ENCODE measurements around the gene SEPTIN1. TPM values are rescaled to one million over a fixed set of nuclear protein-coding genes. Genes with fewer than 3 reads are reported as not detected.

The SEPTIN1 gene
- total and polyA plus RNA-seq, 2 of the 13 experiments (the other 11 are each of a cell fraction or from before 2014, with no cell fraction given): 0.18 to 0.67 TPM

GRCh38 chr16:30372038-30372712 is 10.2 kb downstream of the SEPTIN1 start:
- no peaks in the 10 kb centered on the region for H3K36me3 ChIP-seq (replicated peaks in 1 of 2; ENCODE audit: control insufficient read depth in 1 of 2, insufficient read depth in 2 of 2, low read length in 2 of 2)
- H2AFZ ChIP-seq (ENCODE audit: low read length): peak overlapping the region; percentile 73
- DNase-seq (ENCODE audit: low spot score) (no peak), ATAC-seq (no peak), FAIRE-seq (no peak)
- in situ Hi-C loops (cut with HindIII; ENCODE audit: extremely low pct_ligation_motif_present, low pct_unique_long_range_greater_than_20kb): no loop called here
- peaks cover 20% of the 10 kb centered on the region; the same call in 1 of the 2 replicates for H4K20me1 ChIP-seq (ENCODE audit: insufficient read depth, low read length)
- peak overlapping the region; percentile 0; the same call in 1 of the 2 replicates for H3K9ac ChIP-seq (ENCODE audit: insufficient read depth, low read depth, low read length)
- no peak overlapping the region for H3K27ac ChIP-seq (ENCODE audit: extremely low read length, insufficient read depth, low read length)
- H3K79me2 ChIP-seq (ENCODE audit: insufficient read depth, low read length): peaks cover 25% of the 10 kb centered on the region
- H3K4me1 ChIP-seq (ENCODE audit: insufficient read depth, low read length): peaks cover 46% of the 10 kb centered on the region
- no peaks in the 10 kb centered on the region; a peak in 1 of 5 replicates for H3K27me3 ChIP-seq (ENCODE audit: control insufficient read depth in 1 of 2, insufficient read depth in 2 of 2, low read length in 2 of 2)
- peak overlapping the region in 1 of 3 experiments; percentile 74; a peak in 1 of 6 replicates for H3K4me3 ChIP-seq (replicated peaks in 1 of 3; ENCODE audit: insufficient read depth in 1 of 3, low read depth in 2 of 3, low read length in 3 of 3)
- TF ChIP-seq ZNF598 (CRISPR knock-in tag; IDR thresholded peaks at IDR 0.05; ENCODE audit: borderline replicate concordance) (no peak), ATAD3A (CRISPR knock-in tag; IDR thresholded peaks at IDR 0.05) (no peak), STAG1 (CRISPR knock-in tag; IDR thresholded peaks at IDR 0.05) (no peak), ZNF12 (CRISPR knock-in tag; IDR thresholded peaks at IDR 0.05) (no peak), MAFF (IDR thresholded peaks at IDR 0.05; ENCODE audit: low read depth, low read length) (no peak), HDAC1 (CRISPR knock-in tag; IDR thresholded peaks at IDR 0.05) (no peak), FLYWCH1 (CRISPR knock-in tag; IDR thresholded peaks at IDR 0.05) (no peak), ZNF766 (CRISPR knock-in tag; IDR thresholded peaks at IDR 0.05; ENCODE audit: borderline replicate concordance) (no peak), ATM (IDR thresholded peaks at IDR 0.05; ENCODE audit: borderline replicate concordance) (no peak), ZFP82 (CRISPR knock-in tag; IDR thresholded peaks at IDR 0.05; ENCODE audit: borderline replicate concordance) (no peak), ARID5B (CRISPR knock-in tag; IDR thresholded peaks at IDR 0.05) (no peak)
- intact Hi-C loops (cut with micrococcal nuclease; ENCODE audit: unreplicated experiment): no loop called here
- H3K9me3 ChIP-seq (ENCODE audit: low read length): no peaks in the 10 kb centered on the region
- peak overlapping the region; percentile 85 for H3K4me2 ChIP-seq (ENCODE audit: low read depth, low read length)
- POLR2A ChIA-PET: interaction anchor here (1.3 to 4.7 kb wide), 6 partner anchors 10 to 37 kb away, joined by 4 to 94 read pairs (median 18); partner anchors contain the start of genes CD2BP2, SEPTIN1, ZNF48 and ZNF771
- WGBS (ENCODE audit: low lambda C conversion rate): 46% methylated on average over 6 of the region's 6 CpGs
- BruUV-seq (replicated peaks): no TSS peak
- CTCF ChIA-PET (ENCODE audit: low intra/inter-chr PET ratio, low total read pairs): no interaction called here
